Endothelial cell of umbilical vein (primary cell): ENCODE measurements around the gene RMND5A. TPM values are rescaled to one million over a fixed set of nuclear protein-coding genes. Genes with fewer than 3 reads are reported as not detected.

Source experiments
- BruUV-seq: library from RNA; stranded (reverse); fragments of 400-500 nt; replicated peaks from 2 replicates; lab custom pipeline; 2021; lab: Mats Ljungman, UMichigan
- CTCF ChIA-PET: fragments of 300-600, 350-600 bp; sonication (Branson Sonifier 250); formaldehyde crosslinking; loops from one replicate; lab custom pipeline; 2021; ENCODE audit warnings: antibody characterized with exemption, inconsistent platforms; lab: Charles Lee
- POLR2A ChIA-PET: fragments of 300-600, 350-600 bp; sonication (Branson Sonifier 250); formaldehyde crosslinking; loops from one replicate; lab custom pipeline; 2021; ENCODE audit warnings: antibody characterized with exemption, inconsistent platforms; lab: Charles Lee
- DNase-seq: peaks from one replicate; pipeline ENCODE4 v3.0.0-alpha.2; 2011; ENCODE audit warnings: low read depth, low spot score
- FAIRE-seq: peaks from 2 replicates; lab custom pipeline; 2011; peaks lifted over from hg19 to GRCh38; lab: Jason Lieb, UNC
- H2AFZ ChIP-seq: 2 replicates; pipeline ENCODE4 v1.6.0; 2012; ENCODE audit warnings: low read depth, low read length, control low read depth, inconsistent platforms
- H3K27ac ChIP-seq: 2 replicates; pipeline ENCODE4 v1.5.1; 2011; ENCODE audit warnings: low read depth, mild to moderate bottlenecking, control low read depth, low read length, moderate library complexity; ENCODE audit not compliant: insufficient read depth
- H3K27me3 ChIP-seq, 2 experiments: 2 replicates each; pipeline versions ENCODE4 v1.6.0 to v1.6.1; 2011; ENCODE audit warnings: low read length in 2 of 2, mixed read lengths in 1 of 2; ENCODE audit not compliant: control insufficient read depth in 2 of 2, insufficient read depth in 2 of 2
- H3K36me3 ChIP-seq, 2 experiments: 2 replicates in 1 of 2; 3 replicates in 1 of 2; pipeline ENCODE4 v1.5.1; 2011; ENCODE audit warnings: low read length in 2 of 2, mild to moderate bottlenecking in 1 of 2, moderate library complexity in 1 of 2; ENCODE audit not compliant: control insufficient read depth in 2 of 2, insufficient read depth in 2 of 2; ENCODE audit errors: extremely low read depth in 1 of 2
- H3K4me1 ChIP-seq: 3 replicates; pipeline ENCODE4 v1.5.1; 2011; ENCODE audit warnings: mild to moderate bottlenecking, low read length; ENCODE audit not compliant: control insufficient read depth, insufficient read depth; ENCODE audit errors: extremely low read depth
- H3K4me2 ChIP-seq: 2 replicates; pipeline ENCODE4 v1.6.1; 2011; ENCODE audit warnings: low read length, control low read depth, mixed read lengths; ENCODE audit not compliant: insufficient read depth
- H3K4me3 ChIP-seq, 3 experiments: fragments of 200-600 bp in 1 of 3; sonication (generic), shearing (Covaris generic) in 1 of 3; replicated peaks in 1 of 3; 2 replicates each; pipeline ENCODE4 v1.5.1; 2011 to 2016; ENCODE audit warnings: control low read depth in 3 of 3, low read length in 3 of 3, mild to moderate bottlenecking in 2 of 3, inconsistent platforms in 1 of 3, low read depth in 1 of 3, moderate library complexity in 1 of 3; ENCODE audit not compliant: insufficient read depth in 1 of 3
- H3K79me2 ChIP-seq: 2 replicates; pipeline ENCODE4 v1.6.0; 2012; ENCODE audit warnings: low read length, inconsistent platforms; ENCODE audit not compliant: control insufficient read depth, insufficient read depth
- H3K9ac ChIP-seq: replicated peaks from 2 replicates; pipeline ENCODE3; 2011; ENCODE audit warnings: low read length, control low read depth; ENCODE audit not compliant: insufficient read depth; ENCODE audit errors: extremely low read depth
- H3K9me1 ChIP-seq: replicated peaks from 3 replicates; pipeline ENCODE4 v1.6.0; 2011; ENCODE audit warnings: mild to moderate bottlenecking, low read length; ENCODE audit not compliant: control insufficient read depth, insufficient read depth; ENCODE audit errors: extremely low read depth
- H3K9me3 ChIP-seq: replicated peaks from 2 replicates; pipeline ENCODE4 v1.5.1; 2012; ENCODE audit warnings: low read length, inconsistent platforms; ENCODE audit not compliant: control insufficient read depth, insufficient read depth
- H4K20me1 ChIP-seq: replicated peaks from 2 replicates; pipeline ENCODE3; 2011; ENCODE audit warnings: mild to moderate bottlenecking, low read length; ENCODE audit not compliant: control insufficient read depth, insufficient read depth; ENCODE audit errors: extremely low read depth
- EZH2 ChIP-seq: IDR thresholded peaks from 2 replicates; pipeline ENCODE4 v1.6.1; 2012; ENCODE audit warnings: borderline replicate concordance, low read depth, mild to moderate bottlenecking, moderate library complexity, low read length, inconsistent platforms; ENCODE audit not compliant: severe bottlenecking
- FOS ChIP-seq: IDR thresholded peaks from 2 replicates; pipeline ENCODE4 v1.6.1; 2011; ENCODE audit warnings: mild to moderate bottlenecking, low read length, moderate library complexity, borderline replicate concordance; ENCODE audit not compliant: insufficient read depth
- GATA2 ChIP-seq: IDR thresholded peaks from 2 replicates; pipeline ENCODE4 v1.7.0; 2011; ENCODE audit warnings: low read depth, mild to moderate bottlenecking, moderate library complexity, mixed read lengths, low read length; ENCODE audit not compliant: insufficient read length, insufficient read depth
- JUN ChIP-seq: IDR thresholded peaks from 2 replicates; pipeline ENCODE4 v1.6.1; 2011; ENCODE audit warnings: borderline replicate concordance, low read depth; ENCODE audit not compliant: insufficient read length, insufficient read depth
- MYC ChIP-seq: IDR thresholded peaks from one replicate; pipeline ENCODE4 v1.6.1; 2011; ENCODE audit warnings: mild to moderate bottlenecking, low read depth, low read length
- POLR2A ChIP-seq: IDR thresholded peaks from 2 replicates; pipeline ENCODE4 v1.6.1; 2012; ENCODE audit warnings: low read depth, mild to moderate bottlenecking, control low read depth, low read length
- POLR2AphosphoS5 ChIP-seq: IDR thresholded peaks from 2 replicates; pipeline ENCODE4 v1.6.1; 2012; ENCODE audit warnings: low read depth, mild to moderate bottlenecking, control low read depth, low read length, moderate library complexity; ENCODE audit not compliant: insufficient read depth
- dilution Hi-C: fragments of 300-500 bp; cut with MboI; formaldehyde crosslinking; loops from one replicate; pipeline ENCODE4 v1.15.0; 2019; ENCODE audit warnings: low sequenced_read_pairs; ENCODE audit not compliant: extremely low pct_ligation_motif_present
- intact Hi-C: fragments of 100-400 bp; cut with micrococcal nuclease; formaldehyde crosslinking; loops from one replicate; pipeline ENCODE4 v1.10.0; 2022
- polyA plus RNA-seq, 4 experiments: library from polyadenylated mRNA; depleted of rRNA in 3 of 4; stranded (reverse) in 3 of 4; unstranded in 1 of 4; fragments of >200 nt; gene quantifications; 2 replicates each; pipeline versions ENCODE4 v1.2.1 to v1.2.3, GENCODE V29; 2011 to 2012; ENCODE audit warnings: missing spikeins in 1 of 4
- total RNA-seq: library from RNA; stranded (reverse); gene quantifications from 2 replicates; pipeline ENCODE4 v1.2.3, GENCODE V29; 2021
- TF ChIP-seq, protein P1 (sequence below): IDR thresholded peaks from 2 replicates; pipeline ENCODE4 v1.6.1; 2011; ENCODE audit not compliant: insufficient read depth, insufficient read length
- TF ChIP-seq, protein P2 (sequence below), 2 donors: IDR thresholded peaks; 1 replicate in 1 of 2; 2 replicates in 1 of 2; pipeline ENCODE4 v1.5.1; 2011; ENCODE audit warnings: low read length in 2 of 2, mild to moderate bottlenecking in 2 of 2, moderate library complexity in 2 of 2, control low read depth in 1 of 2, inconsistent platforms in 1 of 2, low read depth in 1 of 2; ENCODE audit not compliant: insufficient read depth in 1 of 2; ENCODE audit errors: extremely low read depth in 1 of 2

The RMND5A gene
- total and polyA plus RNA-seq, 2 donors (not counting 3 experiments of a cell fraction or from before 2014, with no cell fraction given), result 10.8 to 21.5 TPM

DNA sequence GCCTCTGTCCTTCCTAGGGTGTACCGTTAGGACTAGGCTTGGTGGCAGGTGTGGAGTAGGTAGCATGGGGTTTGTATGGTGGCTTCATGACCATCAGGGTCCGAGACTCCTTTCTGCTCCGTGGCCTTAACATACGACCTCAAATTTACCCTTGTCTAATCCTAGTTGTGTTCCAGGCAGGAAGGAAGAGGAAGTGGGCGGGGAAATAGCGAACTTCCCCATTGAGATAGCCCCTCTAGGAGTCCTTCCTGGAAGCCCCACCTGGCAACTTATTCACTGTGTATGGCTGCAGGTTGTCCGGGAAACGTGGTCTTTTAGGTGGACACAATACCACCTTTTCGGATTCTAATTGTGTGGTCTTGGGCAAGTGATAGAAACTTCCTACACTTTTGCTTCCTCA, 61.3 kb downstream of the RMND5A start:
- no peak overlapping the region for H3K27ac ChIP-seq
- no peaks in the 10 kb centered on the region for H3K79me2 ChIP-seq
- H3K36me3 ChIP-seq, result peaks cover 0 to 2% of the 10 kb centered on the region in 2 experiments
- H3K4me1 ChIP-seq, result no peaks in the 10 kb centered on the region
- no TSS peak for BruUV-seq
- no peak overlapping the region for H3K9ac ChIP-seq
- H3K27me3 ChIP-seq, result peaks cover 6 to 8% of the 10 kb centered on the region in 2 experiments
- ChIA-PET POLR2A (no interaction called here), CTCF (interaction anchor here (1.3 kb wide), 1 partner anchor 24 kb away, joined by 3 read pairs; no protein-coding TSS in a partner anchor)
- no peak overlapping the region for H2AFZ ChIP-seq
- dilution Hi-C loops, result no loop called here
- DNase-seq, result no peak
- intact Hi-C loops, result no loop called here
- FAIRE-seq, result no peak
- no peak overlapping the region for H3K4me2 ChIP-seq
- TF ChIP-seq JUN (no peak), POLR2A (no peak), MYC (no peak)
- H4K20me1 ChIP-seq, result no peaks in the 10 kb centered on the region
- H3K4me3 ChIP-seq, result no peak overlapping the region
- no peaks in the 10 kb centered on the region for H3K9me1 ChIP-seq
- no peaks in the 10 kb centered on the region for H3K9me3 ChIP-seq

DNA sequence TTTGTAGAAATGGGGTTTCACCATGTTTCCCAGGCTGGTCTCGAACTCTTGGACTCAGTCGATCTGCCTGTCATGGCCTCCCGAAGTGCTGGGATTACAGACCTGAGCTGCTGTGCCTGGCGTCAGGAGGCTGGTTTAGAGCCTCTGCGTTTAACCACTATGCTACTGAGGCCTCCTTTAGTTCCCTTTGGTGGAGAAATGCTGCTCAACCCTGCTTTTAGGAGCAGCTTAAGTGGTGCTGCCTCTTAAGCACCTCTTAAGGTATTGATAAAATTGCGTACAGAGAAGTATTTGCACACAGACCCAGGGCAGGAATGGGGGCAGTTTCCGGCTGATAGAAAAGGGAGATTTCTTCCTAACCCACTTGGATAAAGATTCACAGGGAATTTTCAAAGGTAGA, 62.7 kb downstream of the RMND5A start:
- H3K9me3 ChIP-seq, result no peaks in the 10 kb centered on the region
- DNase-seq (no peak), FAIRE-seq (no peak)
- no peak for TF ChIP-seq MYC
- no peak for TF ChIP-seq EZH2
- TF ChIP-seq, protein P1, sequence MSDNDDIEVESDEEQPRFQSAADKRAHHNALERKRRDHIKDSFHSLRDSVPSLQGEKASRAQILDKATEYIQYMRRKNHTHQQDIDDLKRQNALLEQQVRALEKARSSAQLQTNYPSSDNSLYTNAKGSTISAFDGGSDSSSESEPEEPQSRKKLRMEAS, result no peak
- TF ChIP-seq POLR2AphosphoS5, result no peak
- TF ChIP-seq POLR2A, result no peak
- no peak for TF ChIP-seq FOS
- TF ChIP-seq GATA2, result no peak
- TF ChIP-seq JUN, result no peak
- TF ChIP-seq, protein P2, sequence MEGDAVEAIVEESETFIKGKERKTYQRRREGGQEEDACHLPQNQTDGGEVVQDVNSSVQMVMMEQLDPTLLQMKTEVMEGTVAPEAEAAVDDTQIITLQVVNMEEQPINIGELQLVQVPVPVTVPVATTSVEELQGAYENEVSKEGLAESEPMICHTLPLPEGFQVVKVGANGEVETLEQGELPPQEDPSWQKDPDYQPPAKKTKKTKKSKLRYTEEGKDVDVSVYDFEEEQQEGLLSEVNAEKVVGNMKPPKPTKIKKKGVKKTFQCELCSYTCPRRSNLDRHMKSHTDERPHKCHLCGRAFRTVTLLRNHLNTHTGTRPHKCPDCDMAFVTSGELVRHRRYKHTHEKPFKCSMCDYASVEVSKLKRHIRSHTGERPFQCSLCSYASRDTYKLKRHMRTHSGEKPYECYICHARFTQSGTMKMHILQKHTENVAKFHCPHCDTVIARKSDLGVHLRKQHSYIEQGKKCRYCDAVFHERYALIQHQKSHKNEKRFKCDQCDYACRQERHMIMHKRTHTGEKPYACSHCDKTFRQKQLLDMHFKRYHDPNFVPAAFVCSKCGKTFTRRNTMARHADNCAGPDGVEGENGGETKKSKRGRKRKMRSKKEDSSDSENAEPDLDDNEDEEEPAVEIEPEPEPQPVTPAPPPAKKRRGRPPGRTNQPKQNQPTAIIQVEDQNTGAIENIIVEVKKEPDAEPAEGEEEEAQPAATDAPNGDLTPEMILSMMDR (IDR thresholded peaks at IDR 0.05; ENCODE audit: extremely low read depth in 1 of 2, insufficient read depth in 1 of 2, low read depth in 1 of 2, low read length in 2 of 2), result no peak
- intact Hi-C loops (no loop called here), dilution Hi-C loops (no loop called here)
- no peaks in the 10 kb centered on the region for H3K4me1 ChIP-seq
- peaks cover 8 to 12% of the 10 kb centered on the region in 2 experiments for H3K27me3 ChIP-seq
- no peak overlapping the region for H3K27ac ChIP-seq
- no TSS peak for BruUV-seq
- no peaks in the 10 kb centered on the region for H3K36me3 ChIP-seq
- ChIA-PET POLR2A (no interaction called here), CTCF (no interaction called here)
- no peak overlapping the region for H3K4me3 ChIP-seq
- no peak overlapping the region for H2AFZ ChIP-seq
- H3K4me2 ChIP-seq, result no peak overlapping the region
- no peaks in the 10 kb centered on the region for H3K9me1 ChIP-seq
- no peaks in the 10 kb centered on the region for H4K20me1 ChIP-seq
- no peaks in the 10 kb centered on the region for H3K79me2 ChIP-seq
- H3K9ac ChIP-seq, result no peak overlapping the region
